GM18508 (cell line): Measurements from ENCODE around the gene MAP3K2.

Source experiments
- ATAC-seq: cut with Tn5 transposase; IDR thresholded peaks from one replicate; pipeline ENCODE4 v1.9.1; 2021; ENCODE audit warnings: moderate number of reproducible peaks; ENCODE audit not compliant: insufficient read depth, unreplicated experiment

MAP3K2 gene

DNA sequence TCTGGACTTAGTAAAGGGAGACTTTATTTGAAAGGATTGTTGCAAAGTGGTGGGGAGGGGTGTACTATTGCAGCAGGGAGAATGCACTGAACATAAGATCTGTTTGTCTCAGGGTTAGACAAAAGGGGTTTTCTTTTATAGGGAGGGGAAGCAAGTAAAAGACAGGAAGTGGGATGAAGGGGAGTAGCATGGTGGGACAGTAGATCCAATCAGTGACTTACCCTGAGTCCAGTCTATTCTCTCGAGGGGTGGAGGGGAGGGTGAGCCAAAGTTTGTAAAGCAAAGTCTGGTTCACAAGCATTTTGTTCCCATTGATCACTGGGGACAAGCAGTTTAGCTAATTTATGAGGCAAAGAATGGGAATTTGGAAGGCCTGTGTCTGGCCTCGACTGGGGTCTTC, 132.6 kb downstream of the MAP3K2 start:
- no peak for ATAC-seq

DNA sequence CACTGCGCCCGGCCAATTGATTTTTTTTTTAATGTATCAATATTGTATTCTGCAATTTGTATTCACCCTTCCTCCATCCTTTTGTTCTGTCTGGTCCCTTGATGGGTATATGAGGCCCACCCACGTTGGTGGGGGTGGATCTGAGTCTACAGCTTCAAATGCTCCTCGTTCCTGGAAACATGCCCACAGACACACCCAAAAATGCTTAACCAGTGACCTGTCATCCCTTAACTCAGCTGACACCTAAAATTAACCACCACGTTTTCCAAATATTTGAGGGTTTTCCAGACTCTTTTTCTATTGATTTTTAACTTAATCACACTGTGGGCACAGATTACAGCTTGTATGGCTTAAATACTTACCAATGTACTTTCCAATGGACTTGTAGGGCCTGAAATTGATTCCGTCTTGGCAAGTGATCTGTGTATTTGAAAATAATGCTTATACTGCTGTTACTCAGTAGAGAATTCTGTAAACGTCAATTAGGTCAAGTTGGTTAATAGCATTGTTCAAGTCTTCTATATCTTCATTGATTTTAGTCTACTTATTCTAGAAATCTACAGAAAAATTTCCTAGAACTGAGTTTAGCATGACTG, 133.3 kb downstream of the MAP3K2 start:
- no peak for ATAC-seq
